Left kidney (tissue), 2 donors: ENCODE measurements around the gene ANKRD34A. TPM values are rescaled to one million over a fixed set of nuclear protein-coding genes. Genes with fewer than 3 reads are reported as not detected.

Experiments used
- DNase-seq: peaks from one replicate; pipeline ENCODE4 v3.0.0-alpha.2; 2013
- polyA plus RNA-seq: library from polyadenylated mRNA; unstranded; fragments of 120-200 nt; gene quantifications from one replicate; pipeline ENCODE4 v1.2.1, GENCODE V29; 2013; ENCODE audit not compliant: insufficient read length

ANKRD34A gene
- polyA plus RNA-seq, 1 donor = 0.57 TPM

DNA sequence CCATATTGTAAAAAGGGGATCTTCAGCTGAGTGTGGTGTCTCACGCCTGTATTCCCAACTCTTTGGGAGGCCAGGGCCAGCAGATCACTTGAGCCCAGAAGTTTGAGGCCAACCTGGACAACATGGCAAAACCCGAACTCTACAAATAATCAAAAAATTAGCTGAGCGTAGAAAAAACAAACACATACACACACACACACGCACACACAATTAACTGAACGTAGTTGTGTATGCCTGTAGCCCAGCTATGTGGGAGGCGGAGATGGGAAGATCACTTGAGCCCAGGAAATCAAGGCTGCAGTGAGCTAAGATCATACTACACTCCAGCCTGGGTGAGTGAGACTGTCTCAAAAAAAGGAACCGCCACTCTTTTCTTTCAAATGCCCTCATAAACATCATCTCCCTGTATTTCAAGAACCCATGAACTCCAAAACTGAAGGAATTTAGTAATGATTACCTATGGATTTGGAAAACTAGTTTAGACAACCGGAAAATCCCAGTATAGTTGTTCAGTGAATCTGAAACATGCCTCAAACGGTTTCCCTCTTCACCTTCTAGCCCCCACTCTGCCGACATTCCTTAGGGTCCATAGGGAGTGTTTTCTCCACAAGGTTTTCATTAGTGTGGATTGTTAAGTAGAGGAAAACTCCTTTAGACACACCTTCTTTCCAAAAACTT is 27.5 kb upstream of the ANKRD34A start:
- no peak for DNase-seq

DNA sequence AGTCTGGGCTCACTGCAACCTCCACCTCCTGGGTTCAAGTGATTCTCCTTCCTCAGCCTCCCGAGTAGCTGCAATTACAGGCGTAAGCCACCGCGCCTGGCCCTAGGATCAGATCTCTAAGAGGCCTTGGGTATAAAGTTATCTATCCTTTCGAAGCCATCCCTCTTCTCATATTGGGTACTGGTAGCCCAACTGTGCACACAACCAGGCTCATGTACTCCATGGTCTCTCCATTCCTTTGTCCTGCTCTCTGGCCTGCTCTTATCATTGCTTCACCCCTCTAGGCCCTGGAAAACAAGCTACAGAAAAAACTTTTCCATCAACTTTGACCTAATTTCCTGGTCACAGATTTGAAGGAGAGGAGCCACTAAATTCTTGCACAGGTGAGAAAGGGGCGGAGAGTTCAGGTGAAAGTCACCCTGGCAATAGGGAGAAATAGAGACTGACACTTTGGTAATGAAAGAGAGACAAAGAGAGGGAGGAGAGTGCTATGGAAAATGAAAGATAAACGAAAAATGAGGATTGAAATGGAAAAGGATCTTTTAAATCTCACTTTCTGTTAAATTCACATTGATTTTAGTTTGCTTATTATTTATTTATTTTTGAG is 26.0 kb upstream of the ANKRD34A start:
- no peak for DNase-seq

DNA sequence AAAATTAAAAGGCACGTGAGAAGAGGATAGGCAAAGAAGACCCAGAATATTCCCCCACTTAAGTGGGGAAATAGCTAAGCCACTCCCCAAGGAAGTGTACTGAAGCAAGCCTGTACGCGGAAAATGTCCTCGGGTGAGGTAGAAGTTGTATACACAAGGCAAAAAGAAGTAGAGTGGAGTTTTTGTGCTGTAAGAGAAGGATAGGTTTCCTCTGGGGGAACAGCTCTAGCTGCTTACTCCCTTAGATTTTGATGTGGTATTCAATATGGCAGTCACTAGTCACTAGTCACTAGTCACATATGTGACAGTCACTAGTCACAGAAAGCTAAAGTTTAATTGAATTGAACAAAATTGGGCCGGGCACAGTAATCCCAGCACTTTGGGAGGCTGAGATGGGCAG is 24.4 kb upstream of the ANKRD34A start:
- no peak for DNase-seq

DNA sequence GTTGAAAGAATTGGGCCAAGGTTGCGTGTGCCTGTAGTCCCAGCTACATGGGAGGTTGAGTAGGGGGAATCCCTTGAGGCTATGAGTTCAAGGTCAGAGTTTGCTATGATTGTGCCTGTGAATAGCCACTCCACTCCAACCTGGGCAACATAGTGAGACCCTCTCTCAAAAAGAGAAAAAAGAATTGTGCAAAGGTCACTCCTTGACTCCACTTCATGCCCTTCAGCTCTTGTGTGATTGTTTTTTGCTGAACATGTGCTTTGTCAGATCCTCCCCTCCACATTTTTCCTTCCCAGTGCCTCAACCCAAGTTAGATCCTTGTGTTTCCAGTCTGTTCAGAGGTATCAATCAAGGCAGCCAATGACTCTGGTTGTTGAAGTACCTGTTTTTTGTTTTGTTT is 23.6 kb upstream of the ANKRD34A start:
- no peak for DNase-seq

DNA sequence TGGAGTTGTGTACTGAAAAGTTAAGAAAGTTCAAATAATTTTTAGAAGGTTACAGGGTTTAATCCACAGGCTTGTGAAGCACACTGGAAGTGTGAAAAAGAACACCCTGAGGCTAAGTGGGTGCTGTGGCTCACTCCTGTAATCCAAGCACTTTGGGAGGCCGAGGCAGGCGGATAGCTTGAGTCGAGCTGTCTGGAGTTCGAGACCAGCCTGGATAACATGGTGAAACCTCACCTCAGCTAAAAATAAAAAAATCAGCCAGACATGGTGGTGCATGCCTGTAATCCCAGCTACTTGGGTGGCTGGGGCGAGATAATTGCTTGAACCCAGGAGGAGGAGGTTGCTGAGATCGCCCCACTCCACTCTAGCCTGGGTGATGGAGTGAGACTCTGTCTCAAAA is 22.2 kb upstream of the ANKRD34A start:
- no peak for DNase-seq

DNA sequence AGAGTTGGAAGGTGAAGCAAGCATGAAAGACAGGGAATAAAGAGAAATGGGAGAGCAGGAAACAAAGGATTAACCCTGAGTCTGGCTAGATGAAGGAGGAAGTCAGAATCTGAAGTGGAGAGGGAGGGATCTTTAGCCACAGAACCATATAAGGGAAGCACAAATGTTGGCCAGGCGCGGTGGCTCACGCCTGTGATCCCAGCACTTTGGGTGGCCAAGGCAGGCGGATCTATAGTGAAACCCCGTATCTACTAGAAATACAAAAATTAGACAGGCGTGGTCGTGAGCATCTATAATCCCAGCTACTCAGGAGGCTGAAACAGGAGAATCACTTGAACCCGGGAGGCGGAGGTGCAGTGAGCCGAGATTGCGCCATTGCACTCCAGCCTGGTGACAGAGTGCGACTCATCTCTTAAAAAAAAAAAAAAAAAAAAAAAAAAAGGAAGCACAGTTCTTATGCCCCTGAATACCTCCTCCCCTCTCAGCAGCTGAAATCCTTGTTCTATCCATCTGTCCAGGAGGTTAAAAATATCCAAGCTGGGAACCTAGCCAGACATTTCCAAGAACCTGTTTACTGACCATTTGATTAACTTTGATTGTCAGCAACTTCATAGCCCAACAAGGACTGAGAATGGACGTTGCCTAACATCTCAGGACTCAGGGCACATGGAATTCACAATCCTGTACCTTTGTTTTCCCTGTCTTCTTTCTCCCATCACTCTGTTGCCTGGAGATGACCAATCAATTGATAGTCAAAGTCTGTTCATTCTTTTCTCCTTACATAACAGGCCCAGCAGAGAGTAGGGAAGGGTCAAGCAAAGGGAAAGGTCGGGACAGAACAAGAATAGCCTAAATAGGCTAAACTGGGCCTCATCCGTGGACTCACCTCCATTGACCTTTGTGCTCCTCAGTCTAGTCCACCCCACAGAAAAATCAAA is 21.4 kb upstream of the ANKRD34A start:
- no peak for DNase-seq

DNA sequence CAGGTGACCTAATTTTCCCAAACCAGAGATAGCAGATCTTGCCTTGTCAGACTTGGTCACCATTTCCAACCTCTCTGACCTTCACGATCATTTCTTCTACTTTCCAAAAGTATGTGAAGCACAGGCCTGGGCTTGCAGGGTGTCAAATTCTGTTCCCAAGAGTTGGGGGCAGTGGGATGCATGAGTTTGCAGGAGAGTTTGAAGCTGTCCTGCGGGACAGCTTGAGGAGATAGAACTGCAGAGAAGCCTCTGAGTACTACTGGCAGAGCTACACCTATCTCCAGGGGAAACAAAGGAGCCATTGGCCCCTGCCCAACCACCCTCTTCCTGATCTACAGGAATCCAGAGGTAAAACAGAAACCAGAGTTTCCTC is 20.7 kb upstream of the ANKRD34A start:
- no peak for DNase-seq

DNA sequence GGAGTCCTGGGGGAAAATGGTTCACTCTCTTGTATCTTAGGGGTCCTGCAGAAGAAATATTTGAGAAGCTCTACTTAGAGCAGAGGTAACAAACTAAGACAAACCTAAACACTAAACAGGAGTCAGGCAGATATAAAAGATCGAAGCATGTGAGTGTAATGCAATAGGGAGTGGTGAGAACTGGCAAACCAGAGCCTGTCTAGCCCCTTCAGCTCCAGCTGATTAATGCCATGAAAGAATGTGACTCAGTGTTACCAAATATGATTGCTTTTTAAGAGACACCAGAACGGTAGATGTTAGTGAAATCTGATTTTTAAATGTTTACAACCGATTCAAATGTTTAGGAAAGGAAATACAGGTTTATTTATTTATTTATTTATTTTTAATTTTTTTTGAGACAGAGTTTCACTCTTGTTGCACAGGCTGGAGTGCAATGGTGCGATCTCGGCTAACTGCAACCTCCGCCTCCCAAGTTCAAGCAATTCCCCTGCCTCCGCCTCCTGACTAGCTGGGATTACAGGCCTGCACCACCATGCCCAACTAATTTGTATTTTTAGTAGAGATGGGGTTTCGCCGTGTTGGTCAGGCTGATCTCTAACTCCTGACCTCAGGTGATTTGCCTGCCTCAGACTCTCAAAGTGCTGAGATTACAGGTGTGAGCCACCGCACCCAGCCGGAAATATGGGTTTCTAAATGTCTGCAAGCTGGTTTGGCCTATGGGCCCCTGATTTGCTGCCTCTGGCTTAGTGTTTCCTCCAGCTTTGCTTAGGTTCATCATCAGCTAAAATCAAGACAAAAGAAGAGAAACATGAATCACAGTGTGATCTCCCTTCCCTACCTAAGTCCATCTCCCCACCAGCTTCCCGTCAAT is 19.8 kb upstream of the ANKRD34A start:
- DNase-seq = no peak

DNA sequence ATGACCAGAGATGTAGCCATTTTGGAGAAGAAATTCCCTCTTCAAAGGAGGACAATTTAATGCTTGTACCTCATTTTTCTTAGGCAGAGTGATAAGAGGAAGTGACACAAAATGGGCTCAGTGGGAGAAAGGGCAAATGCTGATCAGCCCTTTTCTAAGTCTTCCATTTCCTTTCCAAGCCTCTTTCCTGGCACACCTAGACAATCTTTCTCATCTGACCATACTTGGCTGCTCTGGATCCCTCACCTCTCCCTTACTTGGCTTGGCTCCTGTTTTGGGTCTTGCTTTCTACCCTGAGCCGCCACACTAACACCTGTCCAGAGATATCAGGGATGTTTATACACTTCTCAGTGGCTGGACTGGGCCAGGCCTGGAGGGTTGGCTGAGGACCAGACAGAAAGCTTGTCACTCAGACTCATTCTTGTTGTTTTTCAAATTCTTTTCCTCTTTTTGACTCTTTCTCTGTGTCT is 18.9 kb upstream of the ANKRD34A start:
- DNase-seq = no peak

DNA sequence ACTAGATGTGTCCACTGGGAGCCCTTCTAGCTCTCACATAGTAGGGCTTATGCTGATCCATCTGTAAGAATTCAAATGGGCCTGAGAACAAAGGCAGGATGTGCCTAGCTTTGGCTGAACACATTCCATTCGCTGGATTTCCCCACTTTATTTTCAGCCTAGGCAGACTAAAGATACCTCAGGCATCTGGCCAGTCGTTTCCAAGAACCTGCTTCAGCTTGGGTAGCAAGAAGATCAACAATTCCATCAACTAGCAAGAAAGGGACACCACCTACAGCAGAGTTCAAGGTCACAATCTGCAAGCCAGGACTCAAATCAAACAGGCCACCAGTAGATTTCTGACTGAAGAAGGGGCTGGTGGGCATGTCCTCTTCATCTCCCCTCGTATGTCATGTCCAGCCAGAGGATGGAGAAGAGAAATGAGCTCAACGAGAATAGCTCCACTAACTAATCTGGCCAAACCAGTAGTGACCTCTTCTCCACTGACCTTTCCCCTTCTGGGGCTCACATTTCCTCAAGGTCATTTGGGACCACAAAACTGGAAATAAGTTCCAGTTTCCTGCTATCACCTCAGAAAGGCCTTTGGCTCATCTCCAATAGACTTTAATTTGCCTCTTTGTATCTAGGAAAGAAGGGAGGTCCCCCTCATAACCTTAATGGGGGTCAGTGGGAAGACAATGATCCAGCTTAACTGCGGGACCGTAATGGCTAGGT is 17.8 kb upstream of the ANKRD34A start:
- DNase-seq = no peak

DNA sequence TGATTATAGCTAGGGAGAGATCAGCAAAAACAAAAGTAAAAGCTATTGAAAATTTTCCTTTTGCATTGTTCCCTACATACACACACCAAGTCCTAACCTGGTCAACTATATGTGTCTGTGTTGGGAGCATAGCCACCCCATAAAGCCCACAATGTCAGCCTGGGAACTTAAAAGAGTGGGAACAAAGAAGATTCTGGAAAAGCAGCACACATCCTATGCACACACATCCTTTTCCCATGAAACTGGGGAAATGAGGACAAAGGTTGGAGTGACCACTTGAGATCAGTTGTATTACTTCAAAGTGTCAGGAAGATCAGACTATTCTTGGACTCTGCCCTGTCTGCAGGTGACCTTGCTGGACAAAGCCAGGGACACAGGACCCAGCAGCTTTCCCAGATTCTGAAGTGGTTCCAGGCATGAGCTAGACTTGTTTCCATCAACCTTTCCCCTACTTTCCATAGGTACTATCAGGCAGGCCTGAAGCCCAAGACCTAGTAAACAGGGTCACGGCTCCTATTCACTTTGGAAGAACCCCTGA is 16.2 kb upstream of the ANKRD34A start:
- no peak for DNase-seq

DNA sequence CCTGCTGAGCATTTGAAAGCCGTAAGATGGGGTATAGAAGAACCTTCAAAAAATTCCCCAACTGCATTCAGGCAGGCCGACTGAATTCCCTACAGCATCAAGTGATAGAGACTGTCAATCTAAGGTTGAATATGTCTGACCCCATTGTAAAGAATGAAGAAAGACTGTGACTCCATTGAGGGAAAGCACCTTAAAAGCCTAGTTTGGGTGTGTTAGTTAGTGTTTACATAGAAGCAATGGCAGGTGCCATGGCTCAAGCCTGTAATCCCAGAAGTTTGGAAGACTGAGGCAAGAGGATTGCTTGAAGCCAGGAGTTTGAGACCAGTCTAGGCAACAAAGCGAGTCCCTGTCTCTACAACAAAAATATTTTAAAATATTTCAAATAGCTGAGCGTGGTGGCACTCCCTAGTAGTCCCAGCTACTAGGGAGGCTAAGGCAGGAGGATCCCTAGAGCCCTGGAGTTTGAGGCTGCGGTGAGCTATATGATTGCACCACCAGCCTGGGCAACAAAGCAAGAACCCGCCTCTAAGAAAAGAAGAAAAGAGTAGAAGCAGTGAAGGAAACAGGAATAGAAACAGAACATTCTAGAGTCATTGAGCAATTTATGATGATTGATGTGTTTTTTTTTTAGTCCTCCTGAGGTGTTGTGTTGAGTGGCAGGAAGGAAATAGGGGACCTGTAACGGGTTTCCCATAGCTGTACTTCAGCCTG is 15.5 kb upstream of the ANKRD34A start:
- DNase-seq = no peak

DNA sequence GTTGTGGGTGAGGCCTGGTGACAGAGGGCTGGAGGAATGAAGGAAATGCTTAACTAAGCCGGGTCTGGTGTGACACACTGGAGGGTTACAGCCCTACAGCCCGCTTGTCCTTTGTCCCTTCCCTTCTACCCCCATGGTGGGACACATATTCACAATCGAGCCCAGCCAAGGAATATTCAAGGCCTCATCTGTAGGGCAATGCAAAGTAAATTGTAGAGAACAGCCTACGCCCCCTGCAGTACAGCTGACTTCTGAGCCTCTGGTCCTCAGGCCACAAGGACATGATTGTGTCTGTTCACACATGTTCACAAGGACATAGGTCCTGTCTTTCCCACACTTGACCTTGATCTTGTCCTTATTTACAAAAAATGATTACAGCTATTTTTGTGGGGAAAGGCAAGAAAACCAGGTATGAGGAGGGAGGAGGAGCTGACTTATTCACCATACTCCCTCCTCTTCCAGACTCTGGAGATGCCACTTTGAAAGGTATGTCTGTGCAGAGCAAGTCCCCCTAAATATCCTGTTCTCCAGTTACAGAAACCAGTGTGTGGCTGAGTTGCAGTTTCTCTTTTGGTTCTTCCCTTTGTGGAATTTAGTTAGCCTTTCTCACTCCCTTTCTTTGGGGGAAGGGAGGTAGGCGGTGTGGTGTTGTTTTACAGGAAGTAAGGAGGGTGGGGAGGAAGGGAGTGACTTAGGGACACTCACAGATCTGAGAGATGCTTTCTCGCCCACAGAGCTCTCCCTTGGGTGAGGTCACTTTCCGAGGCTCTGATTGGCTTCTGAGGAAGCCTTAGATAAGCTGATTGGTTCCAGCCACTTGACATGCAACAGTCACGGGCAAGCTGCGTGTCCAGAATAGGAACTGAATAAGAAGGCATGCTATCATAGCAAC is 14.7 kb upstream of the ANKRD34A start:
- peak; percentile 98 for DNase-seq

DNA sequence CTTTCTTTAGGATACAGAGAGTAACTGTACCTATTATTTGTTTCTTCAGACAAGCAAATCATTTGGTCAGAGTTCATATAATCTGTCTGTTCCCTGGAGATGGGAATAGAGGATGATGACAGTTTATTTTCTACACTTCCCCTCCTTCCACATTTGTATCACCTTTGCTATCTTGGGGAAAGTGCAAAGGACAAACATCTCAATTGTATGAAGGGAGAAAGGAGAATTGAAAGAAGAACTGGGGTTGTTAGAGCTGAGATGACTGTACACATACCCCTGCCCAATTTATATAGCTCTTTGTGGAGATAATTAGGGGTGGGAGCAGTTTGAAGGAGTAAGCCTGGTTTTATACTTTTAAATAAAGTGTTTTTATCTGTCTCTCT is 14.1 kb upstream of the ANKRD34A start:
- DNase-seq = no peak

DNA sequence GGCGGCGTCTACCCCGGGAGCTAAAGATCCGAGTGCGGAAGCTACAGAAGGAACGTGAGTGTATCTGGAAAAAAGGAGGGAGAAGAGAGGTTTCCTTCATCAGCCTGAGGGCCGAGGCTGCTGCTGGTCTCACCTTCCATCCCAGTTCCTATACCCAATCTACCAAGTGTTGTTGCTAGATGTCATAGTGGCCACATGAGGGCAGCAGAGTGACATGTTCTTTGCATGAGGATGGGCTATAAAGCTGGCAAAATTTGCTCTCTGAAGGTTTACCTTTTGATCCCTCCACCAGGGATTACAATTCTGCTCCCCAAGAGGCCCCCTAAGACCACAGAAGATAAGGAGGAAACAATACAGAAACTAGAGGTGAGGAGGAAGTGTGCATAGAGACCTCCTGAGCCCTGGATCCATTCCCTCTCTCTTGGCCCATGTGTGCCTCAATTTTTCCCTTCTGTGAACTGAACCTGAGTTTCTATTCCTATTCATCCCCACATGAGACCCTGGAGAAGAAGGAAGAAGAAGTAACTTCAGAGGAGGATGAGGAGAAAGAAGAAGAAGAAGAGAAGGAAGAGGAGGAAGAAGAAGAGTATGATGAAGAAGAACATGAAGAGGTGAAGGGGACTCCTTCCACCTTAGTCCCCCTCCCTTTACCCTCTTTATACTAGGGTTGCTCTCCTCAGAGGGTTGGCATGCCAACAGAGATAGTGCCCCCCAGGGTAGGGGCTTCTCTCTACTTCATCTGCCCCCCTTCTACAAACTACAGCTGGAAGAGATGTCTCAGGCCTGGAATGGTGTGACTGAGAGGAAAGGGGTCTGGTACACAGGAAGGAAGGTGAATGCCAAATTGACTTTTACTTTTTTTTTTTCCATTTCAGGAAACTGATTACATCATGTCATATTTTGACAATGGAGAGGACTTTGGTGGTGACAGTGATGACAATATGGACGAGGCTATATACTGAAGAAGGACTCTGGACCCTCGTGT is 13.4 kb upstream of the ANKRD34A start:
- peak; percentile 82 for DNase-seq

DNA sequence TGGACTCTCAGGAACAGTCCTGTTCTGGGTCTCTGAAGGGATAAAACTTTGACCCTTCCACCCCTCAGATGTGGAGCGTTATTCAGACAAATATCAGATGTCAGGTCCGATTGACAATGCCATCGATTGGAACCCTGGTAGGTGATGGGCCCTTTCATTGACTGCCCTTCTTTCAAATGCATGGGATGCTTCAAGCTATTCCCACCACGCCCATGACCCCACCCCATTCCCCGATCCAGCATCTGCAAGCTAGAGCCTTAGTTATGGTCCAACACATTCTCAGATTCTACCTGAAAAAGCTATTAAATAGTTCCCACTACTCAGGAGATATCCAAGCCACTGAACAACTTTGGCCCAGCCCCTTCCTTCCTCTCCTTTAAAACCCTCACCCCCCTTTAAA is 12.6 kb upstream of the ANKRD34A start:
- DNase-seq = no peak

DNA sequence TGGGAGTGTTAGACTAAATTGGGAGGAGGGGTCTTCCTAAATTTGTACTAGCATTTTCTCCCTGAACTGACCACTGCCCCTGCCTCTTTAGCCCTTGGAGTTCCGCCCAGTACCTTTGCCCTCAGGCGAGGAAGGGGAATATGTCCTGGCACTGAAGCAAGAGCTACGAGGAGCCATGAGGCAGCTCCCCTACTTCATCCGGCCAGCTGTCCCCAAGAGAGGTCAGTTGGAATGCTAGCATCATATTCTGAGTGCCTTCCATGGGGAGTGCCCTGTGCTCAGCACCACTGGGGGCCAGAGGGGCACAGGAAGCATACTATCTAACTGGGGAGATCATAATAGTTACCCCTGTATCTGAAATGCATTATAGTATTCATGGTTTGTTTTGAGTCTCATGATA is 10.8 kb upstream of the ANKRD34A start:
- DNase-seq = no peak

DNA sequence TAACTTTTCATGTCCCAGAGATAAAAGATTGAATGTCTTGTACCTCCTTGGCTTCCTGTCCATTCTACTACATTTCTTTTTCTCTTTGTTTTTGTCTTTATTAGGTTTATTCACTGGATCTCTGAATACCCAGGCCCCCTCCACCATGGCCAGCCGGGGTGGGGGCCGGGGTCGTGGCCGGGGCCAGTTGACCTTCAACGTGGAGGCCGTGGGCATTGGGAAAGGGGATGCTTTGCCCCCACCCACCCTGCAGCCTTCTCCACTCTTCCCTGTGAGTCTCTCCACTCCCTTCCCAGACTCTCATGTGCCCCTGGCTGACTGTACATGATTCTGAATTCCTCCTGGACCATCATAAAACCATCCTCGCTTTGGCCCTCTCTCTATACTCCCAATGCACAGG is 10.3 kb upstream of the ANKRD34A start:
- DNase-seq = no peak
